Dedifferentiated amniotic fluid mesenchymal stem cell (primary cell): Measurements from ENCODE around the gene IL18.
"Not testable (repeated sequence)": the region's sequence is repeated elsewhere in the genome, so short reads cannot be mapped to it uniquely, and the experiment has no call there.

ENCODE experiments used
- DNase-seq: peaks from one replicate; pipeline ENCODE4 v3.0.0-alpha.2; 2016; ENCODE audit errors: extremely low spot score

The IL18 gene

GRCh38 chr11:112163875-112164685, at the start of gene IL18:
Gene IL18, minus strand, starts transcription at chr11:112164094. Its CDS starts 9,041 bp downstream, at chr11:112155053.
- no peak for DNase-seq

GRCh38 chr11:112212710-112213109, 48.8 kb upstream of the IL18 start:
- DNase-seq = no peak

DNA sequence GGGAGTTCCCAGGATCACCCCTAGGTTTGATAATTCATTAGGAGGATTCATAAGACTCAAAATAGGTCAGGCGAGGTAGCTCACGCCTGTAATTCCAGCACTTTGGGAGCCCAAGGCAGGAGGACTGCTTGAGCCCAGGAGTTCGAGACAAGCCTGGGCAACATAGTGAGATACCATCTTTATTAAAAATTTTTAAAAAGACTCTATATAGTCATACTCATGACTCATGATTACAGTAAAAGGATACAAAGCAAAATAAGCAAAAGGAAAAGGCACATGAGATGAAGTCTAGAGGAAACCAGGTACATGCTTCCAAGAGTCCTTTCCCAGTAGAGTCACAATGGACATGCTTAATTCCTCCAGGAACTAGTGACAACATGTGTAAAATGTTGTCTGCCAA, 48.4 kb upstream of the IL18 start:
- no peak for DNase-seq

GRCh38 chr11:112211536-112211935, 47.6 kb upstream of the IL18 start:
- no peak for DNase-seq

GRCh38 chr11:112210890-112211289, 47.0 kb upstream of the IL18 start:
- no peak for DNase-seq

- no peak for DNase-seq
These were observed 42.2 kb upstream of the IL18 start for GRCh38 chr11:112206071-112206470.

DNA sequence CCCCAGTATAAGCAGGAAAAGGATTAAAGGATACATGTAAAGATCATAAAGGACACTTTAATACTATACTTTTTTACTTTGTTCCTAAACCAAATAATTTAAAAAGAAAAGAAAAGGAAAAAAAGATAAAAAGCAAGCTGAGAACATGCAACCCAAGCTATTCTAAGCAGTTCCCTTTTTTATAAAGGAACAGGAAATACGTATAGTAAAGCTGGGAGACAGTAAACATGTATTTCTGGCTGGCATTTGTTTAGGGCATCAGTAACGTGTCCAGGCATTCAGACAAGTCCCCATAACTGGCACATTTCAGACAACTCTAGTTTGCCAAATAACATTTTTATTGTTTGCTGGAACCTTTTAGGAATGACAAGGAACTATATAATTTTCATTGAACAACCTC, 36.4 kb upstream of the IL18 start:
- DNase-seq = no peak

- not testable (repeated sequence) for DNase-seq
These were observed 35.2 kb upstream of the IL18 start for GRCh38 chr11:112199101-112199500.

GRCh38 chr11:112196519-112197087, 32.7 kb upstream of the IL18 start:
- DNase-seq = no peak

DNA sequence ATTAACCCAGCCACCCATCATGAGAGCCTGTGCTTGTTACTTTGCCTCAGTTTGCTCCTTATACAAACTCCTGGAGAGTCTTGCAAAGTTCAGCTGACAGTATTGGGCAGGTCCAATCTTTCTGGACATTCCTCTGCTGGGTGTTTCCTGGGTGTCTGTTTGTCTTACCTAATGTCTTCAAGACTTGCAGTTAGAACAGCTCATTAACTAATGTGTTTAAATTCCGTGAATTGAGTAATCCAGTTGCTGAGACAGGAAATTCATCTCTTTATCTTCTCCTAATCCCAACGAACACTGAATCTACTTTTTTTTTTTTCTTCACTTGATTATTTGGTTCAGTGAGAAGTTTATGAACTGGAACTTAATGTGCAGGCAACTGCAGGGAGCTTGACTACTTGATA, 32.1 kb upstream of the IL18 start:
- DNase-seq = no peak

DNA sequence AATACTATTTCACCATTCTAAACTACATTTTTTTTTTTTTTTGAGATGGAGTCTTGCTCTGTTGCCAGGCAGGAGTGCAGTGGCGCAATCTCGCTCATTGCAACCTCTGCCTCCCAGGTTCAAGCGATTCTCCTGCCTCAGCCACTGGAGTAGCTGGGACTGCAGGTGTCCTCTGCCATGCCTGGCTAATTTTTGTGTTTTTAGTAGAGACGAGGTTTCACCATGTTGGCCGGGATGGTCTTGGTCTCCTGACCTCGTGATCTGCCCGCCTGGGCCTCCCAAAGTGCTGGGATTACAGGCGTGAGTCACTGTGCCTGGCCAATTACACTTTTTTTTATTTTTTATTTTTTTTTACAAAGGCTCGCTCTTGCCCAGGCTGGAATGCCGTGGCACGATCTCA, 31.2 kb upstream of the IL18 start:
- not testable (repeated sequence) for DNase-seq

DNA sequence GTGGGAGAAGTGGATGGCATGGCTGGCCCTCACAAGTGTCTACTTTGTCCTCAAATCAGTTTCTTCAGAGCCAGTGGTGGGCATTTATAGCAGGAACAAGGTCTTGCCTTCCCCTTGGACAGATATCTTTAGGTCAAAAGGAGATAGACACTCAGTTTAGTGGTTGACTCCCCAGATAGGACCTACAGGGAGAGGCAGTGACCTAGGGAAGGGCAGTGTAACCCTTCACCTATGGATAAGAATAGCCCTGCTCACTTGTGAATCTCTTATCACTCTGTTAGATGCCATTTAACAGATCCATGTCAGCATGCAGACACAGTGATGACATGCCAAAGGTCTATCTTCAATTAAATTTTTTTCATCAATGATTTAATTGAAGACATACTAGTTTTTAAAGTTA, 22.4 kb upstream of the IL18 start:
- DNase-seq = no peak

GRCh38 chr11:112185883-112186282, 22.0 kb upstream of the IL18 start:
- no peak for DNase-seq

DNA sequence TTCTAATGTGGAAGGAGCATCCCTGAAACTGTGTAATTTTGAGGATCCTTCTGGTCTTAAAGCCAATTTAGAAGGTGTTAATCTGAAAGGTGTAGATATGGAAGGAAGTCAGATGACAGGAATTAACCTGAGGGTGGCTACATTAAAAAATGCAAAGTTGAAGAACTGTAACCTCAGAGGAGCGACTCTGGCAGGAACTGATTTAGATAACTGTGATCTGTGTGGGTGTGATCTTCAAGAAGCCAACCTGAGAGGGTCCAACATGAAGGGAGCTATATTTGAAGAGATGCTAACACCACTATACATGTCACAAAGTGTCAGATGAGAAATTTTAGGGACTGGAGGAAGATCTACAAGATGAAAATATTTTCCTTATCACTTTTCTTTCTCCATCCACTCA, 19.0 kb upstream of the IL18 start:
- DNase-seq = no peak

- no peak for DNase-seq
These were observed 15.7 kb upstream of the IL18 start for GRCh38 chr11:112179601-112180000.

- no peak for DNase-seq
These were observed 15.0 kb upstream of the IL18 start for GRCh38 chr11:112178936-112179335.

DNA sequence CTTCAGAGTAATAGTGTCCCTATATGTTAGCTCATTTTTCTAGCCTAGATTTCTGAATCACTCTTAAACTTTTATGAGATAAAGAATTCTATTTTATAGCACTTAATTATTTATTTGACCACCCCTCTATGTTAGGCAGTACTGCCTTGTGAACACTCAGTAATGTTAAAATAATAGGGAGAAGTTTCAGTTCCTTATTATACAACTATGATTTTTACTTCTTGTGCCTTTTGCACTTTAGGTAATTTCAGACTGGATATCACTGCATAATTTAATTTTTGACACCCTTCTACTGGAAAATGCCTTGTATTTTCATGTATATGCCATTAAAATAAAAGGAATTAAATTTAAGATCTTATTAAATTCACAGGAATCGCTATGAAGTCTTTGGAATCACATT, 14.5 kb upstream of the IL18 start:
- DNase-seq = no peak

DNA sequence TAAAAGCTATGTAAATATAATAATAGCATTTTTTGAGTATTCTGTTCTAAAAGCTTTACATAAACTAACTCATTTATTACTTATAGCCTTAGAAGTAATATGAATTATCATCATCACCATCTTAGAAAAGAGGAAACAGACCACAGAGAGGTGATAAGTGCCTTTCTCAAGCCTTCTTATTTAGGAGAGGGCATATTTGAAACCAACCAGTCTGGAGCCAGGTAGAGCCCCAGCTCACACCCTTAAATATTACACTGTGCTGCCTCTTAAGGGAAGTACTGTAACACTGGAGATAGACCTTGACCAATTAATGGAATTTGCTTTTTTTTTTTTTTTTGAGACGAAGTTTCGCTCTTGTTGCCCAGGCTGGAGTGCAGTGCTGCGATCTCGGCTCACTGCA, 13.7 kb upstream of the IL18 start:
- DNase-seq = no peak

GRCh38 chr11:112176077-112176476, 12.2 kb upstream of the IL18 start:
- no peak for DNase-seq

GRCh38 chr11:112175599-112175952, 11.7 kb upstream of the IL18 start:
- no peak for DNase-seq

- peak; percentile 59 for DNase-seq
These were observed 11.1 kb upstream of the IL18 start, which contains the start of gene BCO2 for GRCh38 chr11:112174789-112175598. Gene BCO2, plus strand, starts transcription at chr11:112175512. Its CDS starts 90 bp downstream, at chr11:112175602.

DNA sequence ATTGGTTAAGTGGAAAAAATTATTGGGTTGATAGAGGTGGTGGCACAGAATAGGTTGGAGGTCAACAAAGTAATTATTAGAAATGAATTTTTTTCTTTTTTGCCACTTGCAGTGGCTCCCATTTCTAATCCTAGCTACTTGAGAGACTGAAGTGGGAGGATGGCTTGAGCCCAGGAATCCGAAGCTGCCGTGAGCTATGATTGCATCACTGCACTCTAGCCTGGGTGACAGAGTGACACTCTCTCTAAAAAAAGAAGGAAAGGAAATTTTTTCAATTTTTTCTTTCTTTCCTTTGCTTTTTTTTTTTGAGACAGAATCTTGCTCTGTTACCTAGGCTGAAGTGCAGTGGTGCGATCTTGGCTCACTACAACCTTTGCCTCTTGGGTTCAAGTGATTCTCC, 9.3 kb upstream of the IL18 start:
- no peak for DNase-seq
